Omental fat pad (tissue), 4 donors: ENCODE results near the gene ANKMY1. TPM values are rescaled to one million over a fixed set of nuclear protein-coding genes. Genes with fewer than 3 reads are reported as not detected.

Experiments used
- ATAC-seq: fragments of 150-250 bp; one replicate; pipeline ENCODE4 v1.9.1; 2016; ENCODE audit warnings: mild to moderate bottlenecking, moderate library complexity; ENCODE audit not compliant: low FRiP score
- DNase-seq: peaks from one replicate; pipeline ENCODE4 v3.0.0-alpha.2; 2019; ENCODE audit warnings: low spot score
- total RNA-seq, 4 donors: library from RNA; depleted of rRNA; stranded (reverse); fragments of >200 nt; gene quantifications; one replicate each; pipeline ENCODE4 v1.1.0, GENCODE V29; 2016
- TF ChIP-seq, protein P1 (sequence below), 3 donors: fragments of 450-650 bp; IDR thresholded peaks; one replicate each; pipeline ENCODE4 v1.5.1; 2016 to 2017; ENCODE audit warnings: antibody characterized with exemption in 3 of 3, mild to moderate bottlenecking in 3 of 3, moderate library complexity in 2 of 3

Gene ANKMY1
- total RNA-seq, 4 donors from 2014 or later: 8.3 to 23.2 (median 16.7) TPM

DNA sequence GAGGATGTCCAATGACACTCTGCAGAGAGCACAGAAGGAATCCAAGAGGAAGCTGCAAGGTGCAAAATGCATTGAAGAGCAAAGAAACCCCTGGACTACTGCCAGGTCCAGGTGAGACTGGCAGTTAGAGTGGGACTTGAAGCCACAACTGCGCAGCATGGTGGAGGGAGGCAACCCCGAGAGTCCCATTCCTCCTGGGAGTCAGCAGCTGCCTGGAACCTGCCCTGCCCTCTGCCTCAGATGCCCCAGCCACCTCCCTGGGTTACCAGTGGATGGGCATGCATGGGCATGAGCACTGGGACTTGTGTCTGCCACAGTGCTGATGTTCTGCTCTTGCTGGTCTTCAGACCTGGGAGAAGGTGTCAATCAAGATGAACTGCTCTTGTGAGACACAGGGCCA lies 43.2 kb downstream of the ANKMY1 start:
- ATAC-seq: no peak
- DNase-seq: no peak
- TF ChIP-seq, protein P1, sequence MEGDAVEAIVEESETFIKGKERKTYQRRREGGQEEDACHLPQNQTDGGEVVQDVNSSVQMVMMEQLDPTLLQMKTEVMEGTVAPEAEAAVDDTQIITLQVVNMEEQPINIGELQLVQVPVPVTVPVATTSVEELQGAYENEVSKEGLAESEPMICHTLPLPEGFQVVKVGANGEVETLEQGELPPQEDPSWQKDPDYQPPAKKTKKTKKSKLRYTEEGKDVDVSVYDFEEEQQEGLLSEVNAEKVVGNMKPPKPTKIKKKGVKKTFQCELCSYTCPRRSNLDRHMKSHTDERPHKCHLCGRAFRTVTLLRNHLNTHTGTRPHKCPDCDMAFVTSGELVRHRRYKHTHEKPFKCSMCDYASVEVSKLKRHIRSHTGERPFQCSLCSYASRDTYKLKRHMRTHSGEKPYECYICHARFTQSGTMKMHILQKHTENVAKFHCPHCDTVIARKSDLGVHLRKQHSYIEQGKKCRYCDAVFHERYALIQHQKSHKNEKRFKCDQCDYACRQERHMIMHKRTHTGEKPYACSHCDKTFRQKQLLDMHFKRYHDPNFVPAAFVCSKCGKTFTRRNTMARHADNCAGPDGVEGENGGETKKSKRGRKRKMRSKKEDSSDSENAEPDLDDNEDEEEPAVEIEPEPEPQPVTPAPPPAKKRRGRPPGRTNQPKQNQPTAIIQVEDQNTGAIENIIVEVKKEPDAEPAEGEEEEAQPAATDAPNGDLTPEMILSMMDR (IDR thresholded peaks at IDR 0.05): no peak

DNA sequence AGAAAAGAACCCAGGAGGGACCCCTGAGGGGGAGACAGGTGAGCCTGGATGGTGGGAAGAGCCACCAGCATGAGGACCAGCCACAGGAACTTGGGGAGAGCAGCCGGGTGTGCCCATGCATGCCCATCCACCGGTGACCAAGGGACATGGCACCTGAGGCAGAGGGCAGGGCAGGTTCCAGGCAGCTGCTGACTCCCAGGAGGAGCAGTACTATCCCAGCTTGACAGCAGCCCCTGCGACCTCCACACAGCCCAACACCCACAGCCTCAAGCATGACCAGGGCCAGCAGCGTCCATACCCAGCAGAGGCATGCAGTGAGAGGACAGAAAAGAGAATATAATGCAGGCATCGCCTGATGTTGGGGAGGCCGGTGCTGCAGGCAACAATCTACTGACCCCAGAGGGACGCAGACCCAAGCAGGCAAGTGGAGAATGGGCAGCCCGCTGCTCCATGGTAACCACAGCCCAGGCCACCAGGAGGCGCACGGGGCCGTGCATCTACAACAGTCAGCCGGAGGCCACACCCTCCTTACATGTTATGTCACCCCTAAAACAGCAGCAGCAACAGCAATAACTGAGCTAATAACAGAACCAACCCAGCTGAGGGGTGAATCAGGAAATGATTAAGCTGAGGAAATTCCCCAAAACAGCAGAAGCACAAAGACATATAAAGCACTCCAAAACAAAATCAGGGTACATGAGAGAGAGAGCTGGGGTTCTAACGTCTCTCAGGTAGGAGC lies 44.1 kb downstream of the ANKMY1 start:
- DNase-seq (peak; percentile 84), ATAC-seq (peak; percentile 77)
- TF ChIP-seq, protein P1 (IDR thresholded peaks at IDR 0.05): peak in 1 of 3 donors; percentile 53

DNA sequence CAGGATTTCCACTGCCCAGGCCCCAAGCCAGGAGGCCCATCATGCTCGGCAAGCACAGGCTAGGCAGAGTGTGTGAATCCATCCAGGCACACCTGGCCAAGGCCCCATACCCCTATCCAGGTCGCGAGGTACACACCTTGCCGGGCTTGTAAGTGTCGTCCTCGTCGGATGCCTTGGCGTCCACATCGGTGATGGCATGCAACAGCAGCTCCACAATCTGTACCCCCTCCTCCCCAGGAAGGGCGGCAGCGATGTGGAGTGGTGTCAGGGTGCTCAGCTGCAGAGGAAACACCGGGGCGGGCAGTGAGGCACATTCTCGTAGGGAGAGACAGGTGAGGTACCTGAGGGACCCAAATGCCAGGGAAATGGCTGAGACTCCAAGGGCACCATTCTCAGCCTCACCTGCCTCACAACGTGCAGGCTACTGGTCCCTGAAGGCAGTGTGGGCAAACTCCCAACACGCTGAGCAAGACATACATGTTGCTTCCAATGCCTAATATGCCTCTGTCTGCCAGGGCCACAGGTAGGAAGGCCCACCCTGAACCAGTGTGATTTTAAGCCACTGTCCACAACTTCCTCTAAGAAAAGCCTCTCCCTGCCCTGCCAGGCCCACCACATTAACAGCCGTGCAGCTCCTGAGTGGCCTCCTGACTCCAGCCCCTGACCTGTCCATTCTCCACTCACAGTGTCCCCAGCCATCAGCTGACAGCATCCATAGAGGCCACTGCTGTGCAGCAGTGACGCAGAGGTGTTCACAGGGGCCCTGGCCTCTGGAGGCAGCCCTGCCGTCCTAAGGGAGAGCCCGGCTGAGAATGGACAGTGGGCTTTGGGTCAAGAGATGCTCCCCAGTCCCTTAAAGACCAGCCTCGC lies 44.9 kb downstream of the ANKMY1 start:
- DNase-seq (no peak), ATAC-seq (no peak)
- TF ChIP-seq, protein P1 (IDR thresholded peaks at IDR 0.05): no peak

DNA sequence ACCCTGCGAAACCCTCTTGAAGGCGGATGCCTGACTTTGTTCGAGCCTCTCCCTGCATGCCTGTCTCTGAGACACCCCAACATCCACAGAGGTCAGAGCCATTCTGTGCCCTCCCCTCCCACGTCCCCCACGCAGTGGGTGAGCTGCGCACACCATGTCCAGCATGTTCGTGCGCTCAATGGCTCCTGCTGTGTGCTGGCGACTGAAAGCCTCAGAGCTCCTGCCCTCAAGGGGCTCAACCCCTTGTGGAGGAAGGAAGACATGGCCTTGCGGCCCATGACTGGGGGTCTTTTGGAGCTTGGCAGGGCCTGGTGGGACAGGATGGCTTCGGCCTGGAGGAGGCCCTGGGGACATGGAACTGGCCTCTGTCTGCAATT lies 45.7 kb downstream of the ANKMY1 start:
- TF ChIP-seq, protein P1 (IDR thresholded peaks at IDR 0.05): no peak
- DNase-seq (no peak), ATAC-seq (no peak)

DNA sequence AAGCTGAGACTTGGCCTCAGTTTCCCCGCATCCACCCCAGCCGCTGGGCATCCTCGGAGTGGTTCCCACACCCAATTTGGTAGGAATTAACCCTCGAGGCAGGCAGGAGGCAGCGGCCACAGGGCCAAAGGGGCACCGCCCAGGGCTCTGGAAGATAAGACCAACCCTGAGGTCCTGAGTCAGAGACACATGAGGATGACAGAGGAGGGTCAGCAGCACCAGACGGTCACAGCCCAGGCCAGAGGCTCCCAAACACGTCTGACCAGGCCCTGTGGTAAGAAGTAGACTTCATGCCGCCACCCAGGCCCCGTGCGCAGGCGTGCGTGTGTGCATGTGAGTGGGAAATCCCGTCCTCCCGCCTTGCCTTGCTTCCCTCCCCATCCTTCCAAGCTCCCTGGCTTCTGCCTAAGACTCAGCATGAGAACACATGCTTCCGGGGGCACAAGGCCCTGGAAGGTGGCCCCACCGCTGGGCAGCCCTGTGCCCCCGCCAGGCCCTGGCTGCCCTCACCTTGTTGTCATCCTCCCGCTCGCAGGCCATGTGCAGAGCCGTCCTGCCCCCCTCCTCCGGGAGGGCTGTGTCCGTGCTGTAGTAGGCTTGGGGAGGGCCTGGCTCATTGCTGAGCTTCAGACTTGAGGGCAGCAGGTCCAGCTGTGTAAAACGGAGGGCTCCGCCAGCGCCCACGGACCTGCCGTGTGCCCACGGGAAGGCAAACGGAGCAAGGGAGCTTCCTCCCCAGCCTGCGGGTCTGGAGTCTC lies 46.3 kb downstream of the ANKMY1 start:
- DNase-seq (no peak), ATAC-seq (no peak)
- TF ChIP-seq, protein P1 (IDR thresholded peaks at IDR 0.05): no peak

DNA sequence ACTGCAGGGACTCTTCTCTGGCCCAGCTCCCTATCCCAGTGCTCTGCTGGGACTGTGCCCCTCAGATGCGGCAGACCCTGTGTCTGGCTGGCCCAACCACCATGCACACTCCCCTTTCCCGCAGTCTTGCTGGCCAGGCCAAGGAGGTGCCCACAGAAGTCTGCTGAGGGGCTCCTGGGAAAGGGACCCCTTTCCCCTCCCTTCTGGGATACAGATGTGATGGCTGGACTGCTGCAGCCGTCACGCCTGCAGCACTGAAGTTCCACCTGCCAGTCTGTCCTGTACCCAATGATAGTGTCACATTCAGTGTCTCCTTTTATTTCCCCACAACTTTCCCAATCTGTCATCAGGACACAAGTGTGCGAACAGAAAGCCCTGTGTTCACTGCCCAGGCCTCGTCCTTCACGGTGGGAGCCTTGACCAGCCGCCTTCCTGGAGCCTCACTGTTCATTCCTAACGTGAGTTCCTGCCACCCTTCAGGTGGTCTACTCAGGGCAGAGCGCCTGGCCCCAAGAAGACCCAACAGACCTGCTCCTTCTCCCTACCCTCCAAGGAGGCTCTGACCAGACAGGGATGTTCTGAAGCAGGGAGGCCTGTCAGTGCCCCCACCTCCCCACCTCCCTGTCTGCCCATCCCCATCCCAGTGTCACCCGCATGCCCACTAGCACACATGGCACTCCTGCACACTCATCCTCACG lies 47.1 kb downstream of the ANKMY1 start:
- TF ChIP-seq, protein P1 (IDR thresholded peaks at IDR 0.05): no peak
- no peak for ATAC-seq
- DNase-seq: no peak
